ENCODE data around the gene HPX. TPM values are rescaled to one million over a fixed set of nuclear protein-coding genes. Genes with fewer than 3 reads are reported as not detected.

HPX gene
- total RNA-seq, 1 donor from 2014 or later: 9.6 TPM

GRCh38 chr11:6457581-6458320 is 17.0 kb upstream of the HPX start:
- Mint-ChIP-seq H3K27me3 (ENCODE audit: unreplicated experiment) (peaks cover 5% of the 10 kb centered on the region), H3K4me1 (ENCODE audit: low read depth, unreplicated experiment) (no peaks in the 10 kb centered on the region), H3K27ac (ENCODE audit: unreplicated experiment) (no peak overlapping the region), H3K4me3 (ENCODE audit: unreplicated experiment) (no peak overlapping the region), H3K9me3 (ENCODE audit: unreplicated experiment) (no peaks in the 10 kb centered on the region), H3K36me3 (ENCODE audit: unreplicated experiment) (no peaks in the 10 kb centered on the region)
- TF ChIP-seq CTCF (IDR thresholded peaks at IDR 0.05; ENCODE audit: partially characterized antibody, unreplicated experiment): no peak
- no peak for DNase-seq

- H3K9me3 Mint-ChIP-seq (ENCODE audit: unreplicated experiment): no peaks in the 10 kb centered on the region
- no peaks in the 10 kb centered on the region for H3K36me3 Mint-ChIP-seq (ENCODE audit: unreplicated experiment)
- no peak for DNase-seq
- no peak overlapping the region for H3K4me3 Mint-ChIP-seq (ENCODE audit: unreplicated experiment)
- peaks cover 5% of the 10 kb centered on the region for H3K27me3 Mint-ChIP-seq (ENCODE audit: unreplicated experiment)
- H3K4me1 Mint-ChIP-seq (ENCODE audit: low read depth, unreplicated experiment): no peaks in the 10 kb centered on the region
- H3K27ac Mint-ChIP-seq (ENCODE audit: unreplicated experiment): no peak overlapping the region
- no peak for TF ChIP-seq CTCF (IDR thresholded peaks at IDR 0.05; ENCODE audit: partially characterized antibody, unreplicated experiment)
Observed at GRCh38 chr11:6456361-6457073, 15.7 kb upstream of the HPX start.

- Mint-ChIP-seq H3K27me3 (ENCODE audit: unreplicated experiment) (peaks cover 5% of the 10 kb centered on the region), H3K36me3 (ENCODE audit: unreplicated experiment) (no peaks in the 10 kb centered on the region), H3K4me1 (ENCODE audit: low read depth, unreplicated experiment) (no peaks in the 10 kb centered on the region), H3K9me3 (ENCODE audit: unreplicated experiment) (no peaks in the 10 kb centered on the region), H3K27ac (ENCODE audit: unreplicated experiment) (no peak overlapping the region), H3K4me3 (ENCODE audit: unreplicated experiment) (no peak overlapping the region)
- no peak for TF ChIP-seq CTCF (IDR thresholded peaks at IDR 0.05; ENCODE audit: partially characterized antibody, unreplicated experiment)
- no peak for DNase-seq
Observed at GRCh38 chr11:6455070-6455469, 14.3 kb upstream of the HPX start.

GRCh38 chr11:6453152-6453551 is 12.4 kb upstream of the HPX start:
- Mint-ChIP-seq H3K36me3 (ENCODE audit: unreplicated experiment) (no peaks in the 10 kb centered on the region), H3K27me3 (ENCODE audit: unreplicated experiment) (peaks cover 3% of the 10 kb centered on the region), H3K27ac (ENCODE audit: unreplicated experiment) (no peak overlapping the region), H3K9me3 (ENCODE audit: unreplicated experiment) (no peaks in the 10 kb centered on the region), H3K4me3 (ENCODE audit: unreplicated experiment) (no peak overlapping the region), H3K4me1 (ENCODE audit: low read depth, unreplicated experiment) (no peaks in the 10 kb centered on the region)
- no peak for DNase-seq
- no peak for TF ChIP-seq CTCF (IDR thresholded peaks at IDR 0.05; ENCODE audit: partially characterized antibody, unreplicated experiment)

- no peaks in the 10 kb centered on the region for H3K9me3 Mint-ChIP-seq (ENCODE audit: unreplicated experiment)
- H3K27ac Mint-ChIP-seq (ENCODE audit: unreplicated experiment): no peak overlapping the region
- H3K4me1 Mint-ChIP-seq (ENCODE audit: low read depth, unreplicated experiment): no peaks in the 10 kb centered on the region
- DNase-seq: no peak
- H3K36me3 Mint-ChIP-seq (ENCODE audit: unreplicated experiment): no peaks in the 10 kb centered on the region
- TF ChIP-seq CTCF (IDR thresholded peaks at IDR 0.05; ENCODE audit: partially characterized antibody, unreplicated experiment): no peak
- no peak overlapping the region for H3K4me3 Mint-ChIP-seq (ENCODE audit: unreplicated experiment)
- peaks cover 3% of the 10 kb centered on the region for H3K27me3 Mint-ChIP-seq (ENCODE audit: unreplicated experiment)
Observed at GRCh38 chr11:6452219-6452618, 11.4 kb upstream of the HPX start.

All from glutamatergic neuron (in vitro differentiated cells).